ENCODE measurements around the gene ANO6.
"Not testable (repeated sequence)": the region's sequence is repeated elsewhere in the genome, so short reads cannot be mapped to it uniquely, and the experiment has no call there.

Gene ANO6

DNA sequence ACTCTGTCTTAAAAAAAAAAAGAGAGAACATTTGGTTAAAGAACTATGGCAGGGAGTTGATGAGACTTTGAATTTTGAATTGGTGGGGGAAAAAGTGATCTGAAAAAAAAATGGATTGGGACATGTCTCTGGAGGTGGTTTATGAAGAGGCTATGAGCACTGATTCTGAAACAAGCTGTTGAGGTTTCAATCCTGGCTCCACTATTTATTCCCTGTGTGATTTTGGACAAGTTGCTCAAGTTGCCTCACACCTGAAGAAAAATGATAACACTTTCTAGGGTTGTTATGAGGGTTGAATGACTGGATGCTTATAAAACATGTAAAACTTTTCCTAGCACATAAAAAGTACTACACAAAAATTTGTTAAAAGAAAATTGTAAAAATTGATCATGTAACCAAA is 1.8 kb upstream of the ANO6 start:
- no peak for DNase-seq

- DNase-seq, result no peak
These were observed 1.0 kb upstream of the ANO6 start for GRCh38 chr12:45214749-45215418.

GRCh38 chr12:45216230-45216982 is 511 bp downstream of the ANO6 start:
- peak; percentile 23 for DNase-seq

- DNase-seq, result no peak
These were observed 1.1 kb downstream of the ANO6 start for GRCh38 chr12:45216983-45217485.

DNA sequence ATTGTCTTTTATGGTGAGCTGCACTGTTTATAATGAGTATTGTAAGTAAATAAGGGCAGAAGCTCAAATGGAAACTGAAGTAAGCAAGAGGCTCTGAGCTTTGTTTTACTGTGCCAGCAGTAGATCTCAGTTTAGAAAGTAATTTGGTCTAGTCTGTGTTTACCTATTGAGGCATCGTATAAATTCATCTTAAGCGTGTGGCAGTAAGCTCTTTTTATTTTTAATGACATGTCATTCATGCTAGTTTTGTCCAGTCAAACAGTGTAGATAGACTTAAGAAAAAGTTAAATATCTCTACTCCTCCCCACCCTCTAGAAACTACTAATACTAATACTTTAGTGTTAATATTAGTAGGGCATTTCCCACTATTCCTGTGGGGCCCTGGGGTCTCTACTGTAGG is 2.0 kb downstream of the ANO6 start:
- DNase-seq, result no peak

- no peak for DNase-seq
These were observed 3.7 kb downstream of the ANO6 start for GRCh38 chr12:45219621-45220020.

GRCh38 chr12:45220363-45220931 is 4.6 kb downstream of the ANO6 start:
- no peak for DNase-seq

DNA sequence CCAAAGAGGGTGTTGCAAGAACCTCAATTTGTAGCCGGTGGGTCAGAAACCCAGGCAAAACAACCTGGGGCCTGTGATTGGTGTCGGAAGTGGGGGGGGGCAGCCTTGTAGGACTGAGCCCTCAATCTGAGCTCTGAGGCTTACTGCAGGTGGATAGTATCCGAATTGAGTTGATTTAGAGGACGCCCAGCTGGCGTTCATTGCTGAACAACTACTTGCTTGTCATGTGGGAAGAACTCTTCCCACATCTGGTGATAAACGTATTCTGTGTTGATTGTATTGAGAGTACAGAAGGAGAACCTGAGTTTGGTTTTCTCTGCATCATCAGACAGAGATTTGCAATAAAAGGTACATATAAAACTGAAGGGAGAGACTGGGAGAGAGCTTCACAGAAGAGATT is 5.1 kb downstream of the ANO6 start:
- DNase-seq, result no peak

- DNase-seq, result no peak
These were observed 8.0 kb downstream of the ANO6 start for GRCh38 chr12:45223868-45224267.

- no peak for DNase-seq
These were observed 8.4 kb downstream of the ANO6 start for GRCh38 chr12:45224311-45224710.

DNA sequence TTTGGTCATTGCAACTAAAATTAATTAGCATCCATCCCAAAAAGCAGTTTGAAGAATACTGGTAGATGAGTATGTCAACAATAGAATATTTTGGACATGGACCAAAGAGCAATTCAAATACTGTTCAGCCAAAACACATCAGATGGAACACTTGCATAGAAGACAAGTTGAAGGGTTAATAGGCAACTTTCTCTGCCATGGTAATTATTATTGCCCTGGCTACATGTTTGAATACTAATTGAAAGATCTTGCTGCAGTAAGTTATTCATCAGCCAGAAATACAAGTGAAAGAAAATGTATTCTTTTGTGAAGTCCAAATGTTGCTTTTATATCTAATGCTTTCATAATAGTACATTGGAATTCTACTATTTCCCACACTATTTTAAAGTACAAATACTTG is 10.1 kb downstream of the ANO6 start:
- no peak for DNase-seq

DNA sequence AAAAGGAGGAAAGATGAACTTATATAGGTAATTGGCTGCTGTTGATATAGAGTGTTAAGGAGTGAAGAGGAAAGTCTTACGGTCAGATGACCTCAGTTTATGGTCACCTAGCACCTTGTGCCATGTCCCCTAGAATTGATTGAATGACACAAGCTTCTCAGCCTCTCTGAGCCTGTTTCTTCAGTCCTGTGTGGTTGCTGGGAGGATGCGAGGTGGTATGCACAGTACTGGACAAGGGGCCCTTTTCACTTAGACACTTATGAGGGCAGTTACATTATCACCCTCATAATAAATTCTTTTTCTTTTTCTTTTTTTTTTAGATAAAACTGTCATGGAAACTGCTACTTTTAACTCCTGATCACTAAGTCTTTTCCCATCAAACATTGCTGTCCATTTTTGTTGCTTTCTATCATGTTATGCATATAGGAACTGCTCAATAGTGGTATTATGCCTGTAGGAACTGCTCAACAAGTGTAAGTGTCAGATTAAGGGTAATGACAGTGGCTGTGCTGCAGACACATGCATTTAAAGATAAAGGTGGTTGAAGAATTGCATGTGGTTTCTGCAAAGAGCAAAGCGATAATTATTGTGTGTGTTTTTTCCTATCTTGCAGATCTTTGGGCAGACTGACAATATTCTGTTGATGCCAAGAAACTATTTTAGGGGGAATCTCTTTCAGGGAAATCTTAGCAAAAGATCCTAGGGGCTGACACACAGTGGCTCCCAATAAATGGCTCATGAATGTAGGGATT is 11.6 kb downstream of the ANO6 start:
- no peak for DNase-seq

GRCh38 chr12:45231515-45232145 is 15.7 kb downstream of the ANO6 start:
- DNase-seq, result no peak

GRCh38 chr12:45232146-45232755 is 16.4 kb downstream of the ANO6 start:
- no peak for DNase-seq

GRCh38 chr12:45232756-45233372 is 17.0 kb downstream of the ANO6 start:
- DNase-seq, result no peak

- no peak for DNase-seq
These were observed 18.4 kb downstream of the ANO6 start for GRCh38 chr12:45234139-45234865.

GRCh38 chr12:45235087-45236025 is 19.5 kb downstream of the ANO6 start:
- no peak for DNase-seq

DNA sequence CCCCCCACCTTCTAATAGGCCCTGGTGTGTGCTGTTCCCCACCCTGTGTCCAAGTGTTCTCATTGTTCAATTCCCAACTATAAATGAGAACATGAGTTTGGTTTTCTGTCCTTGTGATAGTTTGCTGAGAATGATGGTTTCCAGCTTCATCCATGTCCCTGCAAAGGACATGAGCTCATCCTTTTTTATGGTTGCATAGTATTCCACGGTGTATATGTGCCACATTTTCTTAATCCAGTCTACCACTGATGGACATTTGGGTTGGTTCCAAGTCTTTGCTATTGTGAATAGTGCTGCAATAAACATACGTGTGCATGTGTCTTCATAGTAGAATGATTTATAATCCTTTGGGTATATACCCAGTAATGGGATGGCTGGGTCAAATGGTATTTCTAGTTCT is 20.5 kb downstream of the ANO6 start:
- not testable (repeated sequence) for DNase-seq

GRCh38 chr12:45242180-45242579 is 26.3 kb downstream of the ANO6 start:
- no peak for DNase-seq

- DNase-seq, result no peak
These were observed 28.1 kb downstream of the ANO6 start for GRCh38 chr12:45243963-45244362.

All from NCI-H510A treated with DMSO at 0.1 percent for 48 hours (cell line).